HS-5 (cell line): Measurements from ENCODE around the gene AASDHPPT.
"Not testable (repeated sequence)": the region's sequence is repeated elsewhere in the genome, so short reads cannot be mapped to it uniquely, and the experiment has no call there.

Source experiments
- DNase-seq: peaks from one replicate; pipeline ENCODE4 v3.0.0-alpha.2; 2012; ENCODE audit warnings: low read depth

AASDHPPT gene

GRCh38 chr11:106077609-106078455 lies at the start of gene AASDHPPT:
Gene AASDHPPT, plus strand, starts transcription at chr11:106077662. Its CDS starts 49 bp downstream, at chr11:106077711.
- peak; percentile 16 for DNase-seq

- no peak for DNase-seq
Observed at GRCh38 chr11:106030609-106031008, 46.9 kb upstream of the AASDHPPT start.

- peak; percentile 3 for DNase-seq
Observed at GRCh38 chr11:106031202-106031810, 46.2 kb upstream of the AASDHPPT start.

GRCh38 chr11:106031936-106032335 lies 45.5 kb upstream of the AASDHPPT start:
- DNase-seq, result no peak

- DNase-seq, result no peak
Observed at GRCh38 chr11:106032861-106033260, 44.6 kb upstream of the AASDHPPT start.

GRCh38 chr11:106043540-106043939 lies 33.9 kb upstream of the AASDHPPT start:
- no peak for DNase-seq

GRCh38 chr11:106047631-106048030 lies 29.8 kb upstream of the AASDHPPT start:
- DNase-seq, result no peak

- no peak for DNase-seq
Observed at GRCh38 chr11:106049727-106050476, 27.6 kb upstream of the AASDHPPT start.

- no peak for DNase-seq
Observed at GRCh38 chr11:106051103-106051502, 26.4 kb upstream of the AASDHPPT start.

- DNase-seq, result not testable (repeated sequence)
Observed at GRCh38 chr11:106058377-106058776, 19.1 kb upstream of the AASDHPPT start.

GRCh38 chr11:106059617-106060016 lies 17.8 kb upstream of the AASDHPPT start:
- DNase-seq, result no peak

- no peak for DNase-seq
Observed at GRCh38 chr11:106061249-106061784, 16.1 kb upstream of the AASDHPPT start.

- no peak for DNase-seq
Observed at GRCh38 chr11:106061954-106062949, 15.2 kb upstream of the AASDHPPT start.

GRCh38 chr11:106063009-106063408 lies 14.5 kb upstream of the AASDHPPT start:
- DNase-seq, result no peak

- no peak for DNase-seq
Observed at GRCh38 chr11:106070606-106071005, 6.9 kb upstream of the AASDHPPT start.

GRCh38 chr11:106072804-106073203 lies 4.7 kb upstream of the AASDHPPT start:
- no peak for DNase-seq

GRCh38 chr11:106076171-106076918 lies 1.1 kb upstream of the AASDHPPT start:
- no peak for DNase-seq

GRCh38 chr11:106076919-106077608 lies 398 bp upstream of the AASDHPPT start, which contains the start of gene KBTBD3:
Gene KBTBD3, minus strand, starts transcription at chr11:106077347. Its CDS starts 18,250 bp downstream, at chr11:106059097.
- peak; percentile 93 for DNase-seq

GRCh38 chr11:106082096-106082495 lies 4.6 kb downstream of the AASDHPPT start:
- no peak for DNase-seq

- no peak for DNase-seq
Observed at GRCh38 chr11:106086135-106086534, 8.7 kb downstream of the AASDHPPT start.
